ENCODE data around the gene DCC.

- TF ChIP-seq CTCF (IDR thresholded peaks at IDR 0.05) (no peak), POLR2A (IDR thresholded peaks at IDR 0.05) (no peak)
Measured at GRCh38 chr18:52610451-52611115, 270.6 kb downstream of the DCC start.
